ENCODE data around the gene IL1RAP. TPM values are rescaled to one million over a fixed set of nuclear protein-coding genes. Genes with fewer than 3 reads are reported as not detected.

IL1RAP gene
- total RNA-seq, 1 donor from 2014 or later: 5.1 TPM

DNA sequence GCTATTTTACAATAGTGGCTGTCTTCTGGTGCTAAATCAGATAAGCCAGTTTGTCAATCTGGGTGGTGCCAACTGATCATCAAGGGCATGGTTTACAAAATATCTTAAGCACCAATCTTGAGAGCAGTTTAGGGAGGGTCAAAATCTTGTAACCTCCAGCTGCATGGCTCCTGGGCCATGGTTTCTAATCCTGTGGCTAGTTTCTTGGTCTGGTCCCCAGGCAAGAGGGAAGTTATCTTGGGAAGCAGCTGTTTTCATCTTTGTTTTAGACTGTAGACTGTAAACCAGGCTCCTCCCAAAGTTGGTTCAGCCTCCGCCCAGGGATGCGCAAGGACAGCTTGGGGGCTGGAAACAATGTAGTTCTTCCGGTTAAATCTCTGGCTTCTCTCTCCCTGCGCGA lies 166.8 kb downstream of the IL1RAP start:
- Histone ChIP-seq H3K27ac (replicated peaks) (no peak overlapping the region), H3K4me3 (no peak overlapping the region), H3K36me3 (no peaks in the 10 kb centered on the region), H3K4me1 (no peaks in the 10 kb centered on the region), H3K27me3 (ENCODE audit: low read depth) (no peaks in the 10 kb centered on the region), H3K9me3 (replicated peaks) (no peaks in the 10 kb centered on the region)
- intact Hi-C loops (cut with micrococcal nuclease): no loop called here
- no peak for DNase-seq
- TF ChIP-seq, protein P1, sequence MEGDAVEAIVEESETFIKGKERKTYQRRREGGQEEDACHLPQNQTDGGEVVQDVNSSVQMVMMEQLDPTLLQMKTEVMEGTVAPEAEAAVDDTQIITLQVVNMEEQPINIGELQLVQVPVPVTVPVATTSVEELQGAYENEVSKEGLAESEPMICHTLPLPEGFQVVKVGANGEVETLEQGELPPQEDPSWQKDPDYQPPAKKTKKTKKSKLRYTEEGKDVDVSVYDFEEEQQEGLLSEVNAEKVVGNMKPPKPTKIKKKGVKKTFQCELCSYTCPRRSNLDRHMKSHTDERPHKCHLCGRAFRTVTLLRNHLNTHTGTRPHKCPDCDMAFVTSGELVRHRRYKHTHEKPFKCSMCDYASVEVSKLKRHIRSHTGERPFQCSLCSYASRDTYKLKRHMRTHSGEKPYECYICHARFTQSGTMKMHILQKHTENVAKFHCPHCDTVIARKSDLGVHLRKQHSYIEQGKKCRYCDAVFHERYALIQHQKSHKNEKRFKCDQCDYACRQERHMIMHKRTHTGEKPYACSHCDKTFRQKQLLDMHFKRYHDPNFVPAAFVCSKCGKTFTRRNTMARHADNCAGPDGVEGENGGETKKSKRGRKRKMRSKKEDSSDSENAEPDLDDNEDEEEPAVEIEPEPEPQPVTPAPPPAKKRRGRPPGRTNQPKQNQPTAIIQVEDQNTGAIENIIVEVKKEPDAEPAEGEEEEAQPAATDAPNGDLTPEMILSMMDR (IDR thresholded peaks at IDR 0.05; ENCODE audit: borderline replicate concordance): no peak

DNA sequence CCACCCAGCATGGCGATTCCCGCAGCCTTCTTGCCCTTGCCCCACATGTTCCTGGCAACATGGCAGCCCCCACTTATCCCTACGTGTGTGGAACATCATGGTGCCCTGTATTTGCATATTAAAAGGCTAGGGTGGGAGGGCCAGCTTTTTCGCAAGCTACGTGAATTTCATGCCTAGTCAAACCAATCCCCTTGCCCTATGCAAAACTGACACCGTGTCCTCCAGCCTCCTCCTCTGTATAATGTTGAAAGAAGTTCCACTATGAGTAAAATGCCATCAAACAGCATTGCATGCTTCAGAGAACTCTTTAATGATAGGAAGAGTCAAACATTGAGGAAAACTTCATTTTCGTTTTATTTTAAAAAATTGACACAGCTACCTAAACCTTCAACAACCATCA lies 170.9 kb downstream of the IL1RAP start:
- Histone ChIP-seq H3K27ac (replicated peaks) (no peak overlapping the region), H3K4me1 (no peaks in the 10 kb centered on the region), H3K4me3 (no peak overlapping the region), H3K36me3 (no peaks in the 10 kb centered on the region), H3K9me3 (replicated peaks) (peaks cover 13% of the 10 kb centered on the region), H3K27me3 (ENCODE audit: low read depth) (no peaks in the 10 kb centered on the region)
- no peak for DNase-seq
- intact Hi-C loops (cut with micrococcal nuclease): no loop called here
- TF ChIP-seq, protein P1 (IDR thresholded peaks at IDR 0.05; ENCODE audit: borderline replicate concordance): no peak

DNA sequence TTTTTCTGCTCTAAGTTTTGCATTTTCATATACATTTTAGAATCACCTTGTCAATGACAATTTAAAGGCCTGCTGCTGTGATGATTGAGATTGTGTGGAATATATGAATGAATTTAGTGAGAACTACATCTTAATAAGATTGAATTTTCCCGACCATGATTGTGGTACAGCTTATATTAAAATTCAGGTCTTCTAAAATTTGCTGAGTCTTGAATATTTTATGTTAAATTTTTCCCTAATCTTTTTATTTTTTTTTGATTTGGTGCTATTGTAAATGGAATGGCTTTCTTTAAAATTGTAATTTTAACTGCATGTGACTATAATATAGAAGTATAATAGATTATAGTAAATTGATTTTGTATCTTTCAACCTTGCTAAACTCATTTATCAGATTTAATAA lies 172.1 kb downstream of the IL1RAP start:
- no peaks in the 10 kb centered on the region for H3K4me1 ChIP-seq
- H3K27me3 ChIP-seq (ENCODE audit: low read depth): no peaks in the 10 kb centered on the region
- no peak for DNase-seq
- H3K9me3 ChIP-seq (replicated peaks): peaks cover 13% of the 10 kb centered on the region
- no peak overlapping the region for H3K27ac ChIP-seq (replicated peaks)
- H3K4me3 ChIP-seq: no peak overlapping the region
- TF ChIP-seq, protein P1 (IDR thresholded peaks at IDR 0.05; ENCODE audit: borderline replicate concordance): no peak
- intact Hi-C loops (cut with micrococcal nuclease): no loop called here
- H3K36me3 ChIP-seq: no peaks in the 10 kb centered on the region

GRCh38 chr3:190690246-190690645 lies 176.4 kb downstream of the IL1RAP start:
- intact Hi-C loops (cut with micrococcal nuclease): no loop called here

GRCh38 chr3:190692256-190692655 lies 178.4 kb downstream of the IL1RAP start:
- intact Hi-C loops (cut with micrococcal nuclease): no loop called here
- DNase-seq: no peak

More at GRCh38 chr3:190690246-190690645, 176.4 kb downstream of the IL1RAP start:
- no peaks in the 10 kb centered on the region for H3K36me3 ChIP-seq
- H3K27ac ChIP-seq (replicated peaks): no peak overlapping the region
- DNase-seq: no peak
- no peaks in the 10 kb centered on the region for H3K27me3 ChIP-seq (ENCODE audit: low read depth)
- no peaks in the 10 kb centered on the region for H3K4me1 ChIP-seq
- TF ChIP-seq, protein P1 (IDR thresholded peaks at IDR 0.05; ENCODE audit: borderline replicate concordance): no peak
- no peak overlapping the region for H3K4me3 ChIP-seq
- peaks cover 13% of the 10 kb centered on the region for H3K9me3 ChIP-seq (replicated peaks)

More at GRCh38 chr3:190692256-190692655, 178.4 kb downstream of the IL1RAP start:
- Histone ChIP-seq H3K9me3 (replicated peaks) (peaks cover 13% of the 10 kb centered on the region), H3K4me1 (no peaks in the 10 kb centered on the region), H3K4me3 (no peak overlapping the region), H3K27ac (replicated peaks) (no peak overlapping the region), H3K36me3 (no peaks in the 10 kb centered on the region), H3K27me3 (ENCODE audit: low read depth) (no peaks in the 10 kb centered on the region)
- TF ChIP-seq, protein P1 (IDR thresholded peaks at IDR 0.05; ENCODE audit: borderline replicate concordance): no peak

All from left ventricle myocardium inferior (tissue), 1 donor.